Ectodermal cell (in vitro differentiated cells): ENCODE data around the gene RPP25L.

Experiments used
- H3K27ac ChIP-seq: 2 replicates; pipeline ENCODE4 v1.7.0; 2013; ENCODE audit warnings: mild to moderate bottlenecking, low read depth, low read length; ENCODE audit not compliant: insufficient read depth, poor library complexity, severe bottlenecking
- H3K27me3 ChIP-seq: 2 replicates; pipeline ENCODE4 v1.7.0; 2013; ENCODE audit warnings: mild to moderate bottlenecking, low read length; ENCODE audit not compliant: insufficient read depth, control insufficient read depth, poor library complexity, severe bottlenecking
- H3K36me3 ChIP-seq: one replicate; pipeline ENCODE4 v1.7.0; 2013; ENCODE audit warnings: low read length; ENCODE audit not compliant: control insufficient read depth, insufficient read depth
- H3K4me1 ChIP-seq: one replicate; pipeline ENCODE4 v1.7.0; 2013; ENCODE audit warnings: low read length; ENCODE audit not compliant: control insufficient read depth, insufficient read depth
- H3K4me3 ChIP-seq: 2 replicates; pipeline ENCODE4 v1.7.0; 2013; ENCODE audit warnings: low read depth, low read length, control low read depth; ENCODE audit not compliant: insufficient read depth
- H3K9me3 ChIP-seq: 2 replicates; pipeline ENCODE4 v1.7.0; 2013; ENCODE audit warnings: mild to moderate bottlenecking, low read length, moderate library complexity; ENCODE audit not compliant: control insufficient read depth
- WGBS, 2 experiments: methylation state at CpG; one replicate each; pipeline ENCODE4 v1.1.7; 2013; ENCODE audit warnings: missing lambda C conversion rate in 2 of 2; 5-methylcytosine and 5-hydroxymethylcytosine counted together

Gene RPP25L

GRCh38 chr9:34611251-34611810 is 566 bp downstream of the RPP25L start:
- H3K36me3 ChIP-seq = no peaks in the 10 kb centered on the region
- peaks cover 5% of the 10 kb centered on the region for H3K27me3 ChIP-seq
- peaks cover 9% of the 10 kb centered on the region for H3K4me1 ChIP-seq
- WGBS, 2 experiments = 55 to 56% methylated on average over 10 of the region's 10 CpGs
- H3K4me3 ChIP-seq = peak overlapping the region; percentile 56
- no peaks in the 10 kb centered on the region for H3K9me3 ChIP-seq
- H3K27ac ChIP-seq = no peak overlapping the region

GRCh38 chr9:34610434-34611206 is 1.3 kb downstream of the RPP25L start:
- no peak overlapping the region for H3K27ac ChIP-seq
- 91% methylated on average over 20 of the region's 20 CpGs for WGBS, 2 experiments
- H3K4me1 ChIP-seq = peaks cover 9% of the 10 kb centered on the region
- H3K9me3 ChIP-seq = no peaks in the 10 kb centered on the region
- peaks cover 5% of the 10 kb centered on the region for H3K27me3 ChIP-seq
- H3K36me3 ChIP-seq = no peaks in the 10 kb centered on the region
- peak overlapping the region; percentile 56 for H3K4me3 ChIP-seq

- peaks cover 8% of the 10 kb centered on the region for H3K27me3 ChIP-seq
- H3K4me1 ChIP-seq = peaks cover 13% of the 10 kb centered on the region
- H3K27ac ChIP-seq = no peak overlapping the region
- no peak overlapping the region for H3K4me3 ChIP-seq
- no peaks in the 10 kb centered on the region for H3K36me3 ChIP-seq
- 69 to 71% methylated on average over 2 of the region's 2 CpGs for WGBS, 2 experiments
- no peaks in the 10 kb centered on the region for H3K9me3 ChIP-seq
Measured at GRCh38 chr9:34607331-34607730, 4.6 kb downstream of the RPP25L start.

- WGBS, 2 experiments = 93% methylated on average over 3 of the region's 3 CpGs
- Histone ChIP-seq H3K9me3 (no peaks in the 10 kb centered on the region), H3K36me3 (no peaks in the 10 kb centered on the region), H3K4me1 (peaks cover 17% of the 10 kb centered on the region), H3K27ac (no peak overlapping the region), H3K4me3 (no peak overlapping the region), H3K27me3 (peaks cover 7% of the 10 kb centered on the region)
Measured at GRCh38 chr9:34606905-34607304, 5.0 kb downstream of the RPP25L start.

- Histone ChIP-seq H3K27ac (no peak overlapping the region), H3K4me1 (peaks cover 18% of the 10 kb centered on the region), H3K27me3 (peaks cover 7% of the 10 kb centered on the region), H3K4me3 (no peak overlapping the region), H3K9me3 (no peaks in the 10 kb centered on the region), H3K36me3 (no peaks in the 10 kb centered on the region)
Measured at GRCh38 chr9:34606190-34606589, 5.7 kb downstream of the RPP25L start.

- Histone ChIP-seq H3K27me3 (peaks cover 7% of the 10 kb centered on the region), H3K4me3 (no peak overlapping the region), H3K4me1 (peaks cover 8% of the 10 kb centered on the region), H3K27ac (no peak overlapping the region), H3K9me3 (no peaks in the 10 kb centered on the region), H3K36me3 (no peaks in the 10 kb centered on the region)
- 54 to 66% methylated on average over 4 of the region's 4 CpGs for WGBS, 2 experiments
Measured at GRCh38 chr9:34603610-34604231, 8.2 kb downstream of the RPP25L start.

- Histone ChIP-seq H3K9me3 (no peaks in the 10 kb centered on the region), H3K4me3 (no peak overlapping the region), H3K4me1 (peaks cover 8% of the 10 kb centered on the region), H3K27me3 (peaks cover 7% of the 10 kb centered on the region), H3K36me3 (no peaks in the 10 kb centered on the region), H3K27ac (no peak overlapping the region)
- WGBS, 2 experiments = 47 to 57% methylated on average over 5 to 6 of the region's 6 CpGs
Measured at GRCh38 chr9:34601937-34602573, 9.8 kb downstream of the RPP25L start.

GRCh38 chr9:34600908-34601307 is 11.0 kb downstream of the RPP25L start:
- Histone ChIP-seq H3K9me3 (no peaks in the 10 kb centered on the region), H3K27ac (no peak overlapping the region), H3K36me3 (no peaks in the 10 kb centered on the region), H3K4me1 (peaks cover 8% of the 10 kb centered on the region), H3K4me3 (no peak overlapping the region), H3K27me3 (peaks cover 7% of the 10 kb centered on the region)
- 92 to 100% methylated on average over 1 of the region's 1 CpG for WGBS, 2 experiments

- H3K4me1 ChIP-seq = peaks cover 8% of the 10 kb centered on the region
- no peaks in the 10 kb centered on the region for H3K9me3 ChIP-seq
- H3K27me3 ChIP-seq = no peaks in the 10 kb centered on the region
- H3K4me3 ChIP-seq = no peak overlapping the region
- no peaks in the 10 kb centered on the region for H3K36me3 ChIP-seq
- 67 to 77% methylated on average over 1 of the region's 1 CpG for WGBS, 2 experiments
- no peak overlapping the region for H3K27ac ChIP-seq
Measured at GRCh38 chr9:34599546-34599945, 12.4 kb downstream of the RPP25L start.

- H3K9me3 ChIP-seq = no peaks in the 10 kb centered on the region
- 90 to 93% methylated on average over 9 of the region's 9 CpGs for WGBS, 2 experiments
- H3K4me3 ChIP-seq = no peak overlapping the region
- no peaks in the 10 kb centered on the region for H3K36me3 ChIP-seq
- peaks cover 23% of the 10 kb centered on the region for H3K4me1 ChIP-seq
- H3K27ac ChIP-seq = no peak overlapping the region
- H3K27me3 ChIP-seq = peaks cover 48% of the 10 kb centered on the region
Measured at GRCh38 chr9:34594177-34594576, 17.7 kb downstream of the RPP25L start.
